ENCODE results near the gene DISC1.
A peak's percentile ranks its signal among the peaks of the same experiment; 100 is the strongest.
"Not testable (repeated sequence)": the region's sequence is repeated elsewhere in the genome, so short reads cannot be mapped to it uniquely, and the experiment has no call there.

The DISC1 gene

GRCh38 chr1:231626535-231626950 lies at the start of gene DISC1:
Gene DISC1, plus strand, starts transcription at chr1:231626790. Its CDS starts 78 bp downstream, at chr1:231626868.
- DNase-seq (ENCODE audit: low spot score): peak; percentile 86

GRCh38 chr1:231576804-231577718 lies 49.5 kb upstream of the DISC1 start:
- DNase-seq (ENCODE audit: low spot score): no peak

- no peak for DNase-seq (ENCODE audit: low spot score)
These were observed 45.7 kb upstream of the DISC1 start for GRCh38 chr1:231580874-231581273.

DNA sequence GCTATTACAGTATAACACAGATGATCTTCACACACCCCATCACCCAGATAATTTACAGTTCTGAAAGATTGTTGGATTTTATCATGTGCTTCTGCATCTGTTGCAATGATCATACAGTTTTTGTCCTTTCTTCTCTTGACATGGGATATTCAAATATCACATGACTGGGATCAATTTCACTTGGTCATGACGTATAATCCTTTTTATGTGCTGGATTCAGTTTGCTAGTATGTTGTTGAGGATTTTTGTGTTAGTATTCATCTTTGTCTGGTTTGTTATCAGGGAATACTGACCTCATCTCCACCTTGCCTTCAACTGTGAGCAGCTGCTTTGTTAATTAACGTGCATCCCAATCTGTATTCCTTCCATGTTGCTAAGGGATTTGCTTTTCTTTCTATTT lies 44.7 kb upstream of the DISC1 start:
- no peak for DNase-seq (ENCODE audit: low spot score)

DNA sequence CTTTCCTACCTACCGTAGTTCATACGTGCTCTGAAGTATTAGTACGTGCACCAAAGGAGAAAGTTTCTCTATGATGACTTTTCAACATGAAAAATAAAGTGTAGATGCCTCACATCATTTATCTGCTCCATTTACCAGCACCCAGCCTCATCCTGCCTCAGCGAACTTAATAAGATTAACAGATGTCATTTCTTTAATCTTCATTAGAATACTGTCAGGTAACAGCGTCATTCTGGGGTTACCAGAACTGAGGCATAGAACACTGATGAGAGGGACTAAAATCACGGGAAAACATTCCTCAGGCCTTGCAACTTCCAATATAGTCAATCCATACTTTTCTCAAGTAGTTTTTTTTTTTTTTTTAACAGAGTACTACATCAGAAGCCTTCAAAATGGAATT lies 43.2 kb upstream of the DISC1 start:
- no peak for DNase-seq (ENCODE audit: low spot score)

- DNase-seq (ENCODE audit: low spot score): peak; percentile 56
These were observed 42.5 kb upstream of the DISC1 start for GRCh38 chr1:231584117-231584516.

- no peak for DNase-seq (ENCODE audit: low spot score)
These were observed 41.7 kb upstream of the DISC1 start for GRCh38 chr1:231584921-231585320.

DNA sequence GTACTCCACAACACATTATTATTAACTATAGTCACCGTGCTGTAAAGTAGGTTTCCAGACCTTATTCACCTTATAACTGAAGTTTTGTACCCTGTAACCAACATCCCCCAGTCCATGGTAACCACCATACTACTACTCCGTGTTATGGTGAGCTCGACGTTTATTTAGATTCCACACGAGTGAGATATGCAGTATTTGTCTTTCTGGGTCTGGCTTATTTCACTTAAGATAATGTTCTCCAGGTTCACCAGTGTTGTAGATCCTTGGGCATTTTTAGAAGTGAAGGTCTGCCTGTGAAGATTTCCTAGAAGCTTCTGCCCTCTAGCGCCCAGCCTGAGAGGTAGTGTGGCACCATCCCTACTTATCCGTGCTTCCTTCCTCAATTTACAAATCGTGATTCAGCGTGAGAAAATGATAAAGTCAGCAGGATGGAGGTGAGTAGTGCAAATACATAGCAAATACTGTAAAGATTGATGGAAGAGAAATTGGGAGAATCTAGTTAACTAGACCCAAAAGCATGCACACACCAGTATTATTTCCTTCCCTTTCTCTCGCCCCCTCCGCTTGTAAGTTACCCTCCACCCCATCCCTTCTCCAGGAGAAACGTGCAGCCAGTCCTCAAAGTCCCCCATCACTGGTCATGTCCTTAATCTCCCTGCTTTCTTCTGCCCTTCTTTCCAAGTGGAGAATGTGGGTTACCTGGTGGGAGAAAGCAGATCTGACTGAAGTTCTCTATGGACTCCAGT lies 36.0 kb upstream of the DISC1 start:
- peak; percentile 71 for DNase-seq (ENCODE audit: low spot score)

GRCh38 chr1:231591466-231591865 lies 35.1 kb upstream of the DISC1 start:
- DNase-seq (ENCODE audit: low spot score): no peak

- no peak for DNase-seq (ENCODE audit: low spot score)
These were observed 33.8 kb upstream of the DISC1 start for GRCh38 chr1:231592809-231593208.

- DNase-seq (ENCODE audit: low spot score): not testable (repeated sequence)
These were observed 33.3 kb upstream of the DISC1 start for GRCh38 chr1:231593264-231593663.

DNA sequence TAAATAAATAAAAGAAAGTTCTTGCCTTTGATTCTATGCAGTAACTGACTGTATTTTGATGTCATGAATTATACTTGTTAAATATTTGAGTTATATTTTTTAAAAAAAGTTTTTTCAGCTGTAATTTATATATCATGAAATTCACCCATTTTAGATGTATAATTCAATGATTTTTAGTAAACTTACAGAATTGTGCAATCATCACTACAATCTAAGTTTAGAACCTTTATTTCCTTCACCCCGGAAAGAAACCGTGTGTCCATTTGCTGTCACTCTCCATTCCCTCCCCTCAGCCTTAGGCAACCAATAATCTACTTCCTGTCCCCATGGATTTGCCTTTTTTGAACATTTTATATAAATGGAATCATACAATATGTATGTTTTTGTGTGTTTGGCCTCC lies 32.5 kb upstream of the DISC1 start:
- no peak for DNase-seq (ENCODE audit: low spot score)

DNA sequence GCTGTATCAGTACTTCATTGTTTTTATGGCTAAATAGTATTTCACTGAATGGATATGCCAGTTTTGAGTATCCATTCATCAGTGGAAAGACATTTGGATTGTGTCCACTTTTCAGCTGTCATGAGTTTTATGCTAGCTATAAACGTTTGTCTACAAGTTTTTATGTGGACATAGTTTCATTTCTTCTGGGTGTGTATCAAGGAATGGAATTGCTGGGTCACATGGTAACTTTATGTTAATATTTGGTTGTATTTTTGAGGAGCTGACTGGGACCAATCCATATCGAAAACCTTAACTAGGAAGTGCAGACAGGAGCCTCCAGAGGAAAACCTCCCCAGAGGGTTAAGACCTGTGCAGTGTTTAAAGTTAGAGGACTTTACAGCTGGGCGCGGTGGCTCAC lies 31.8 kb upstream of the DISC1 start:
- DNase-seq (ENCODE audit: low spot score): no peak

GRCh38 chr1:231596337-231596791 lies 30.2 kb upstream of the DISC1 start:
- DNase-seq (ENCODE audit: low spot score): no peak

DNA sequence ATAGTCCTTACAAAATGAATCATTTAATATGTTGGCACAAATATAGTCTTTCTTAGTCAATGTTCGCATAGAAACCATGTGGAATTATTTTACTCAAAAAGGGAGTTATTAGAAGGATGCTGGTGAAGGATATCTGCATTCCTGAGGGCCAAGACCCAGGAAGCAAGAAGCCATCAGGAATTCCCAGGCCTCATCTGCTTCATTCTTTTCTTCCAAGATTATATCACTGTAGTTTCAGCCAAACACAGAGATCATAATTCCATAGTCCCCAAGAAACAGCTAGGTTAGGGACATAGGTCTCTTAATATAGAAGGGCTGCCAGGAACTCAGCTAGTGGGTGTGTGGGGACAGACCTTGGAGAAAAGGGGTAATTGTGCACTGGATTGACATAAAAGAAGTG lies 28.6 kb upstream of the DISC1 start:
- no peak for DNase-seq (ENCODE audit: low spot score)

GRCh38 chr1:231600458-231600976 lies 26.1 kb upstream of the DISC1 start:
- no peak for DNase-seq (ENCODE audit: low spot score)

DNA sequence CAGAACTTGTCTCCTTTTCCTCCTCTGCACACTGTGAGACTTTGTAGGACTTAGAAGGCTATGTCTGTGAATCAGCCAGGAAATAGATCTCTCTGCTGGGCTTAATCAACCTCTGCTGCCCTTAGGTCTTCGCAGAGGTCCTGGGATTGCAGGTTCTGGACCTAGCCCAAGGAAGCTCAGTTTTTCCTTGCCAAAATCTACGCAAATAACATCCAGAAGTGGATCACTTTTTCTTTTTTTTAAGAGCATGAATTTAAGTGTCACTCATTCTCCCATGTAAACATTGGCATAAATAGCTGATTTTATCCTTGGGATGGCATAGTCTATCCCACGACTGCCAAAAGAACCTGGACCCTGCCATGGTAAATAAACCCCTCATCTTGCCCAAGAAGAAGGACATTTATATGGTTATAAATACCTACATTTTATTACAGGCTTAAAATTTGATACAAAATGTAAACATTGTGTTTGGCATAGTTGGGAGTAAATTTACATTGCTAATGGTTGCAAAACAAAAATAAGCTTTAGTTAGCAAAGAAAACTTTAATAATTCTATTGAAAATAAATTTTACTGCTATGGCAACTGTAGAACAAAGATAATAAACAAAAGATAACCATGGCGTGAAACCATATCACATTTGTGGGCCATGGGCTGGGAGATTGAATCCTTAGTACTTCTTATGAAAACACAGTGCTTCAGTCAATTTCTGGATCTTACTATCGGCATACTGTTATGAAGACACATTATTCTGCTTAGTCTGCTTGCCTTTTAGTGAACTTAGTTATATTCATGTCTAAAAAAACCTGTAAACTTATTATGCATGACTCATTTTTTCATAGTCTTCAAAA lies 24.5 kb upstream of the DISC1 start:
- DNase-seq (ENCODE audit: low spot score): no peak

GRCh38 chr1:231602673-231602984 lies 24.0 kb upstream of the DISC1 start:
- DNase-seq (ENCODE audit: low spot score): no peak

GRCh38 chr1:231603598-231604275 lies 22.9 kb upstream of the DISC1 start:
- peak; percentile 81 for DNase-seq (ENCODE audit: low spot score)

GRCh38 chr1:231604276-231604621 lies 22.3 kb upstream of the DISC1 start:
- DNase-seq (ENCODE audit: low spot score): no peak

Measured in pons (tissue), 1 donor.